ENCODE data around the gene RAB6D. TPM values are rescaled to one million over a fixed set of nuclear protein-coding genes. Genes with fewer than 3 reads are reported as not detected.

RAB6D gene
- total and polyA plus RNA-seq, 2 experiments from 2014 or later: 0.37 TPM; not detected in 1

- TF ChIP-seq CTCF (conservative IDR thresholded peaks at IDR 0.05; ENCODE audit: low read depth in 2 of 2) (no peak), STAT1 (IDR thresholded peaks at IDR 0.05; ENCODE audit: unreplicated experiment) (no peak), CREB1 (CRISPR knock-in tag; IDR thresholded peaks at IDR 0.05; ENCODE audit: low read depth) (no peak), EZH2phosphoT487 (IDR thresholded peaks at IDR 0.05; ENCODE audit: unreplicated experiment) (no peak), ZNF114 (CRISPR knock-in tag; IDR thresholded peaks at IDR 0.05) (no peak)
Observed at GRCh38 chr2:131410173-131410572, 46.2 kb upstream of the RAB6D start (continued).

- DNase-seq (ENCODE audit: low spot score): no peak
- Mint-ChIP-seq H3K27ac (no peak overlapping the region), H3K9me3 (no peaks in the 10 kb centered on the region), H3K4me1 (peaks cover 2% of the 10 kb centered on the region; the same call in 2 of the 3 replicates), H3K4me3 (no peak overlapping the region), H3K27me3 (ENCODE audit: insufficient read depth, low read depth, poor library complexity) (no peaks in the 10 kb centered on the region), H3K36me3 (ENCODE audit: low read depth) (no peaks in the 10 kb centered on the region)
- no peaks in the 10 kb centered on the region for H4K20me1 ChIP-seq (replicated peaks; ENCODE audit: insufficient read depth)
- ATAC-seq: no peak
- H3K79me2 ChIP-seq (replicated peaks; ENCODE audit: insufficient read depth): no peaks in the 10 kb centered on the region
- H3K4me1 ChIP-seq (ENCODE audit: insufficient read depth): no peaks in the 10 kb centered on the region
- no peaks in the 10 kb centered on the region for H3F3A ChIP-seq (replicated peaks; ENCODE audit: low read depth)
- H3K36me3 ChIP-seq (ENCODE audit: insufficient read depth): no peaks in the 10 kb centered on the region
- H3K4me2 ChIP-seq: no peak overlapping the region
- H3K27ac ChIP-seq (ENCODE audit: low read depth): no peak overlapping the region
- TF ChIP-seq, protein P1, sequence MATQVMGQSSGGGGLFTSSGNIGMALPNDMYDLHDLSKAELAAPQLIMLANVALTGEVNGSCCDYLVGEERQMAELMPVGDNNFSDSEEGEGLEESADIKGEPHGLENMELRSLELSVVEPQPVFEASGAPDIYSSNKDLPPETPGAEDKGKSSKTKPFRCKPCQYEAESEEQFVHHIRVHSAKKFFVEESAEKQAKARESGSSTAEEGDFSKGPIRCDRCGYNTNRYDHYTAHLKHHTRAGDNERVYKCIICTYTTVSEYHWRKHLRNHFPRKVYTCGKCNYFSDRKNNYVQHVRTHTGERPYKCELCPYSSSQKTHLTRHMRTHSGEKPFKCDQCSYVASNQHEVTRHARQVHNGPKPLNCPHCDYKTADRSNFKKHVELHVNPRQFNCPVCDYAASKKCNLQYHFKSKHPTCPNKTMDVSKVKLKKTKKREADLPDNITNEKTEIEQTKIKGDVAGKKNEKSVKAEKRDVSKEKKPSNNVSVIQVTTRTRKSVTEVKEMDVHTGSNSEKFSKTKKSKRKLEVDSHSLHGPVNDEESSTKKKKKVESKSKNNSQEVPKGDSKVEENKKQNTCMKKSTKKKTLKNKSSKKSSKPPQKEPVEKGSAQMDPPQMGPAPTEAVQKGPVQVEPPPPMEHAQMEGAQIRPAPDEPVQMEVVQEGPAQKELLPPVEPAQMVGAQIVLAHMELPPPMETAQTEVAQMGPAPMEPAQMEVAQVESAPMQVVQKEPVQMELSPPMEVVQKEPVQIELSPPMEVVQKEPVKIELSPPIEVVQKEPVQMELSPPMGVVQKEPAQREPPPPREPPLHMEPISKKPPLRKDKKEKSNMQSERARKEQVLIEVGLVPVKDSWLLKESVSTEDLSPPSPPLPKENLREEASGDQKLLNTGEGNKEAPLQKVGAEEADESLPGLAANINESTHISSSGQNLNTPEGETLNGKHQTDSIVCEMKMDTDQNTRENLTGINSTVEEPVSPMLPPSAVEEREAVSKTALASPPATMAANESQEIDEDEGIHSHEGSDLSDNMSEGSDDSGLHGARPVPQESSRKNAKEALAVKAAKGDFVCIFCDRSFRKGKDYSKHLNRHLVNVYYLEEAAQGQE (IDR thresholded peaks at IDR 0.05; ENCODE audit: unreplicated experiment): no peak
- TF ChIP-seq NANOG (IDR thresholded peaks at IDR 0.05; ENCODE audit: borderline replicate concordance): no peak
- TF ChIP-seq POLR2AphosphoS5 (IDR thresholded peaks at IDR 0.05; ENCODE audit: low read depth): no peak
- H2AFZ ChIP-seq: no peak overlapping the region; the same call in 1 of the 2 replicates
- H3K27me3 ChIP-seq (ENCODE audit: insufficient read depth): no peaks in the 10 kb centered on the region
- no peak overlapping the region for H3K4me3 ChIP-seq
- H3K9me2 ChIP-seq (ENCODE audit: insufficient read depth): 0 out of 2 replicates have a peak, but pooled peaks cover 2% of the 10 kb centered on the region
Observed at GRCh38 chr2:131408778-131409177, 44.8 kb upstream of the RAB6D start.

DNA sequence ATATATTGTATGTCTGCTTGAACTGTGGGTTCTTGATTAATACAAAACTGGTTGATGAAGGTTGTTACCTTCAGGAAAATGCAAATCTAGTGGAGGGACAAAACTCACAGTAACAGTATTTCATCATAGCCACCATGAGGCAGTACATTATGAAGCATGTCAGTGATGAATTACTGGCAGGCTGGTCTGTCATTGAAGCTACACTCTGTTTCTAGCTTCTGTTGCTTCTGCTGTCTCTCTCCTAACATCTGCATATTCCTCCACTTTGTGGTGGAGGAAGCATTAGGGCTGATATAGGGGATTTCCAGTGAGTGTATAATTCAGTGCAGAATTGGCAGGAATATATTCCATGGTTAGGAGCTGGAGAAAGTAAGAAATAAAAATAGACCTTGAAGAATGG lies 44.2 kb upstream of the RAB6D start:
- Histone ChIP-seq H3K4me2 (no peak overlapping the region), H3K79me2 (replicated peaks; ENCODE audit: insufficient read depth) (no peaks in the 10 kb centered on the region), H2AFZ (no peak overlapping the region), H4K20me1 (replicated peaks; ENCODE audit: insufficient read depth) (no peaks in the 10 kb centered on the region), H3K4me1 (ENCODE audit: insufficient read depth) (no peaks in the 10 kb centered on the region), H3K36me3 (ENCODE audit: insufficient read depth) (no peaks in the 10 kb centered on the region), H3K9me2 (ENCODE audit: insufficient read depth) (0 out of 2 replicates have a peak, but pooled peaks cover 2% of the 10 kb centered on the region), H3K27ac (ENCODE audit: low read depth) (no peak overlapping the region), H3K4me3 (no peak overlapping the region), H3K27me3 (ENCODE audit: insufficient read depth) (no peaks in the 10 kb centered on the region), H3F3A (replicated peaks; ENCODE audit: low read depth) (no peaks in the 10 kb centered on the region)
- H3K36me3 Mint-ChIP-seq (ENCODE audit: low read depth): no peaks in the 10 kb centered on the region
- DNase-seq (ENCODE audit: low spot score): no peak
- H3K27ac Mint-ChIP-seq: no peak overlapping the region
- H3K4me1 Mint-ChIP-seq: peaks cover 2% of the 10 kb centered on the region; the same call in 2 of the 3 replicates
- no peak overlapping the region for H3K4me3 Mint-ChIP-seq
- H3K27me3 Mint-ChIP-seq (ENCODE audit: insufficient read depth, low read depth, poor library complexity): no peaks in the 10 kb centered on the region
- H3K9me3 Mint-ChIP-seq: no peaks in the 10 kb centered on the region
- no peak for ATAC-seq
- TF ChIP-seq JUNB (IDR thresholded peaks at IDR 0.05; ENCODE audit: unreplicated experiment) (no peak), CREB1 (CRISPR knock-in tag; IDR thresholded peaks at IDR 0.05; ENCODE audit: low read depth) (no peak), ETS1 (IDR thresholded peaks at IDR 0.05) (no peak), STAT1 (IDR thresholded peaks at IDR 0.05; ENCODE audit: unreplicated experiment) (no peak), POLR2AphosphoS5 (IDR thresholded peaks at IDR 0.05; ENCODE audit: low read depth) (no peak), EZH2phosphoT487 (IDR thresholded peaks at IDR 0.05; ENCODE audit: unreplicated experiment) (no peak), ZNF114 (CRISPR knock-in tag; IDR thresholded peaks at IDR 0.05) (no peak), ZNF331 (CRISPR knock-in tag; IDR thresholded peaks at IDR 0.05; ENCODE audit: low read depth) (no peak), EZH2 (IDR thresholded peaks at IDR 0.05; ENCODE audit: low read depth, unreplicated experiment) (no peak)
- TF ChIP-seq, protein P1 (IDR thresholded peaks at IDR 0.05; ENCODE audit: unreplicated experiment): no peak
